Gastroesophageal sphincter (tissue), 4 donors: Measurements from ENCODE around the gene BRD7. TPM values are rescaled to one million over a fixed set of nuclear protein-coding genes. Genes with fewer than 3 reads are reported as not detected.
A peak's percentile ranks its signal among the peaks of the same experiment; 100 is the strongest.

Source experiments
- ATAC-seq: fragments of 150-250 bp; one replicate; pipeline ENCODE4 v1.9.1; 2016; ENCODE audit warnings: mild to moderate bottlenecking, moderate library complexity
- H3K27ac ChIP-seq, 4 donors: fragments of 200-600 bp; sonication (generic) in 3 of 4; 1 replicate in 3 of 4; 2 replicates in 1 of 4; pipeline ENCODE4 v1.5.1; 2016 to 2019
- H3K27me3 ChIP-seq: fragments of 200-600 bp; sonication (generic); one replicate; pipeline ENCODE4 v1.5.1; 2019
- H3K36me3 ChIP-seq, 2 donors: fragments of 200-600 bp; sonication (generic); one replicate each; pipeline ENCODE4 v1.5.1; 2019; ENCODE audit warnings: control low read depth in 1 of 2
- H3K4me1 ChIP-seq, 3 donors: fragments of 200-600 bp; sonication (generic); 1 replicate in 2 of 3; 2 replicates in 1 of 3; pipeline ENCODE4 v1.5.1; 2016 to 2019; ENCODE audit warnings: control low read depth in 2 of 3
- H3K4me3 ChIP-seq, 2 donors: fragments of 200-600 bp; sonication (generic); one replicate each; pipeline ENCODE4 v1.5.1; 2019; ENCODE audit warnings: mild to moderate bottlenecking in 1 of 2, moderate library complexity in 1 of 2
- H3K9me3 ChIP-seq, 3 donors: fragments of 200-600 bp; sonication (generic); one replicate each; pipeline ENCODE4 v1.5.1; 2017 to 2019; ENCODE audit warnings: control low read depth in 2 of 3
- CTCF ChIP-seq, 4 experiments: fragments of 200-600 bp in 2 of 4; fragments of 450-650 bp in 2 of 4; sonication (generic) in 1 of 4; IDR thresholded peaks; one replicate each; pipeline ENCODE4 v1.5.1; 2017 to 2019; ENCODE audit warnings: antibody characterized with exemption in 4 of 4, mild to moderate bottlenecking in 2 of 4, moderate library complexity in 2 of 4
- EP300 ChIP-seq: sonication (generic); formaldehyde crosslinking; IDR thresholded peaks from one replicate; pipeline ENCODE4 v1.6.1; 2017; ENCODE audit warnings: antibody characterized with exemption, mild to moderate bottlenecking
- POLR2A ChIP-seq, 2 donors: fragments of 450-650 bp; IDR thresholded peaks; one replicate each; pipeline ENCODE4 v1.6.1; 2017; ENCODE audit warnings: antibody characterized with exemption in 2 of 2, mild to moderate bottlenecking in 2 of 2, moderate library complexity in 1 of 2
- POLR2AphosphoS5 ChIP-seq: sonication (generic); formaldehyde crosslinking; IDR thresholded peaks from one replicate; pipeline ENCODE4 v1.6.1; 2017; ENCODE audit warnings: antibody characterized with exemption
- WGBS, 2 donors: methylation state at CpG; one replicate each; pipeline ENCODE4 v1.1.5; 2018; ENCODE audit warnings: low coverage in 1 of 2; 5-methylcytosine and 5-hydroxymethylcytosine counted together
- total RNA-seq, 4 donors: library from RNA; depleted of rRNA; stranded (reverse); fragments of >200 nt; gene quantifications; one replicate each; pipeline ENCODE4 v1.1.0, GENCODE V29; 2016

The BRD7 gene
- total RNA-seq, 4 donors from 2014 or later, result 59.1 to 84.0 (median 70.5) TPM

GRCh38 chr16:50285406-50286003 lies 83.3 kb downstream of the BRD7 start:
- H3K9me3 ChIP-seq, result no peaks in the 10 kb centered on the region
- H3K27ac ChIP-seq, result no peak overlapping the region
- ATAC-seq, result no peak
- H3K4me1 ChIP-seq, result peaks cover 0 to 35% (median 14%) of the 10 kb centered on the region in 3 donors
- WGBS, 2 donors, result 71 to 79% methylated on average over 1 to 4 of the region's 5 CpGs
- no peaks in the 10 kb centered on the region for H3K27me3 ChIP-seq
- H3K36me3 ChIP-seq, result peaks cover 0 to 5% of the 10 kb centered on the region in 2 donors
- H3K4me3 ChIP-seq, result no peak overlapping the region
- TF ChIP-seq POLR2AphosphoS5 (no peak), EP300 (no peak), POLR2A (IDR thresholded peaks at IDR 0.05) (no peak), CTCF (IDR thresholded peaks at IDR 0.05) (no peak)

- WGBS, 2 donors, result 68% methylated on average over 3 of the region's 14 CpGs; no CpG with 5 or more reads in 1 of the 2 donors
- Histone ChIP-seq H3K27me3 (no peaks in the 10 kb centered on the region), H3K36me3 (no peaks in the 10 kb centered on the region), H3K4me1 (peaks cover 0 to 35% (median 14%) of the 10 kb centered on the region in 3 donors), H3K27ac (peak overlapping the region in 1 of 4 donors; percentile 60), H3K4me3 (no peak overlapping the region), H3K9me3 (no peaks in the 10 kb centered on the region)
- TF ChIP-seq POLR2A (IDR thresholded peaks at IDR 0.05), result no peak
- TF ChIP-seq EP300, result no peak
- TF ChIP-seq POLR2AphosphoS5, result no peak
- TF ChIP-seq CTCF (IDR thresholded peaks at IDR 0.05), result no peak
- ATAC-seq, result no peak
Measured at GRCh38 chr16:50284131-50284911, 84.5 kb downstream of the BRD7 start.

- Histone ChIP-seq H3K9me3 (no peaks in the 10 kb centered on the region), H3K27me3 (no peaks in the 10 kb centered on the region), H3K36me3 (no peaks in the 10 kb centered on the region), H3K27ac (peak overlapping the region in 1 of 4 donors; percentile 60), H3K4me1 (peaks cover 0 to 35% (median 14%) of the 10 kb centered on the region in 3 donors), H3K4me3 (no peak overlapping the region)
- TF ChIP-seq CTCF (IDR thresholded peaks at IDR 0.05) (no peak), EP300 (no peak)
- WGBS, 2 donors, result 71% methylated on average over 3 of the region's 9 CpGs; no CpG with 5 or more reads in 1 of the 2 donors
- no peak for ATAC-seq
Measured at GRCh38 chr16:50282955-50283631, 85.7 kb downstream of the BRD7 start.

- ATAC-seq, result peak; percentile 65
- Histone ChIP-seq H3K9me3 (no peaks in the 10 kb centered on the region), H3K27me3 (no peaks in the 10 kb centered on the region), H3K27ac (peak overlapping the region in 2 of 4 donors; percentile 47 to 60), H3K36me3 (no peaks in the 10 kb centered on the region), H3K4me3 (peak overlapping the region in 1 of 2 donors; percentile 3), H3K4me1 (peaks cover 0 to 35% (median 14%) of the 10 kb centered on the region in 3 donors)
- TF ChIP-seq POLR2A (IDR thresholded peaks at IDR 0.05), result no peak
- TF ChIP-seq POLR2AphosphoS5, result no peak
- no peak for TF ChIP-seq EP300
- no peak for TF ChIP-seq CTCF (IDR thresholded peaks at IDR 0.05)
- WGBS, 2 donors, result 83% methylated on average over 1 of the region's 7 CpGs; no CpG with 5 or more reads in 1 of the 2 donors
Measured at GRCh38 chr16:50282010-50282538, 86.7 kb downstream of the BRD7 start.
